Endodermal cell (in vitro differentiated cells): ENCODE results near the gene EVA1B. TPM values are rescaled to one million over a fixed set of nuclear protein-coding genes. Genes with fewer than 3 reads are reported as not detected.

Experiments
- DNase-seq: peaks from one replicate; pipeline ENCODE4 v3.0.0-alpha.2; 2017
- H3K27ac ChIP-seq: 2 replicates; pipeline ENCODE4 v1.5.1; 2013; ENCODE audit warnings: mild to moderate bottlenecking, low read depth, low read length, moderate library complexity
- H3K27me3 ChIP-seq: 2 replicates; pipeline ENCODE4 v1.6.1; 2013; ENCODE audit warnings: mild to moderate bottlenecking, low read length, moderate library complexity; ENCODE audit not compliant: insufficient read depth, control insufficient read depth, poor library complexity, severe bottlenecking
- H3K36me3 ChIP-seq: 2 replicates; pipeline ENCODE4 v1.7.0; 2013; ENCODE audit warnings: mild to moderate bottlenecking, low read length, moderate library complexity; ENCODE audit not compliant: control insufficient read depth, insufficient read depth
- H3K4me1 ChIP-seq: one replicate; pipeline ENCODE4 v1.7.0; 2013; ENCODE audit warnings: low read length; ENCODE audit not compliant: control insufficient read depth, insufficient read depth
- H3K4me3 ChIP-seq: 2 replicates; pipeline ENCODE4 v1.5.1; 2013; ENCODE audit warnings: mild to moderate bottlenecking, low read length, moderate library complexity
- H3K9ac ChIP-seq: 2 replicates; pipeline ENCODE4 v1.6.1; 2013; ENCODE audit warnings: mild to moderate bottlenecking, low read length, moderate library complexity; ENCODE audit not compliant: poor library complexity, severe bottlenecking; ENCODE audit errors: extremely low read depth
- H3K9me3 ChIP-seq: 2 replicates; pipeline ENCODE4 v1.6.1; 2013; ENCODE audit warnings: mild to moderate bottlenecking, low read length, moderate library complexity; ENCODE audit not compliant: control insufficient read depth
- H3K27ac Mint-ChIP-seq: 2 replicates; pipeline ENCODE4 v1.8.0; 2020; ENCODE audit warnings: mixed read lengths
- H3K27me3 Mint-ChIP-seq: 2 replicates; pipeline ENCODE4 v1.8.0; 2021; ENCODE audit warnings: mild to moderate bottlenecking, mixed read lengths; ENCODE audit not compliant: insufficient read depth
- H3K36me3 Mint-ChIP-seq: 2 replicates; pipeline ENCODE4 v1.8.0; 2020; ENCODE audit warnings: low read depth, mixed read lengths
- H3K4me1 Mint-ChIP-seq: 2 replicates; pipeline ENCODE4 v1.8.0; 2020; ENCODE audit warnings: mixed read lengths
- H3K4me3 Mint-ChIP-seq: 2 replicates; pipeline ENCODE4 v1.8.0; 2020; ENCODE audit warnings: mild to moderate bottlenecking, moderate library complexity, mixed read lengths
- H3K9me3 Mint-ChIP-seq: 2 replicates; pipeline ENCODE4 v1.8.0; 2020; ENCODE audit warnings: mild to moderate bottlenecking, mixed read lengths
- WGBS, 2 experiments: methylation state at CpG; one replicate each; pipeline versions ENCODE4 v1.1.5 to v1.1.7; 2013; ENCODE audit warnings: missing lambda C conversion rate in 2 of 2, mixed read lengths in 1 of 2; ENCODE audit not compliant: insufficient coverage in 1 of 2, insufficient read length in 1 of 2; 5-methylcytosine and 5-hydroxymethylcytosine counted together
- total RNA-seq, 2 donors: library from RNA; stranded (reverse); fragmentation: NEBNext Ultra II Directional in 1 of 2; extraction: Animal tissue kit (Norgen Biotek cat#: 25700) in 1 of 2; gene quantifications; 2 replicates in 1 of 2; 3 replicates in 1 of 2; pipeline ENCODE4 v1.2.1, GENCODE V29; 2021
- TF ChIP-seq, protein P1 (sequence below): fragments of 200-600 bp; sonication (generic); conservative IDR thresholded peaks from 2 replicates; pipeline ENCODE4 v1.5.0; 2021; ENCODE audit warnings: antibody characterized with exemption, mild to moderate bottlenecking

The EVA1B gene
- total RNA-seq, 2 donors from 2014 or later: 14.1 to 16.3 TPM

DNA sequence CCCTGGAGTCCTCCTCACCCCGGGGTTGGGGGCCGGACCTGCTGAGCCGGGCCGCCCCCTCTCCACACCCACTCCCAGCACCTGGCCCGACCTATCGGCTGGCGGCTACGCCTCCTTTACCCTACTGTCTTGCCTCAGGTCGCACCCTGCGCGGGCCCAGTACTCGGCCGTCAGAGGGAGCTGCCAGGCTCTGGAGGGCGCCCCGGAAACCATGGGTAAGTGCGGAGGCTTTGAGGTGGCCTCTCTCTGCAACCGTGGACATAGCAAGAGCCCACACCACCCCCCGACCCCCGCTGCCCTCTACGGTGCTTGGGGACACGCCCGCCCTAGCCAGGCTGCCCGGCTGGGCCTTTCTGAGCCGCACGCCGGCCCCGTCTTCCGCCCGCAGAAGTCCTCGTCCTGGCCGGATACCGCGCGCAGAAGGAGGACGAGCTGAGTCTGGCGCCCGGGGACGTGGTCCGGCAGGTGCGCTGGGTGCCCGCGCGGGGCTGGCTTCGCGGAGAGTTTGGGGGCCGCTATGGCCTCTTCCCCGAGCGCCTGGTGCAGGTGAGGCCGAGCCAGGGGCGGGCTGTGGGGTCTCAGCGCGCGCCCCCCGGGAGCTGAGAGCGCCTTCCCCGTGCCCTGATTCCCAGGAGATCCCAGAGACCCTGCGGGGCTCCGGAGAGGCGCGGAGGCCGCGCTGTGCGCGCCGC lies 17.1 kb downstream of the EVA1B start, which contains the start of gene SH3D21:
Gene SH3D21 (plus strand): TSS at position 159 of the 692 bp plus-strand sequence. CDS start 53 bp downstream, at position 212.
- Mint-ChIP-seq H3K4me3 (peak within 1 kb of the TSS; percentile 71), H3K27me3 (peaks cover 2% of the 10 kb centered on the region), H3K36me3 (peaks cover 50% of the 10 kb centered on the region), H3K4me1 (peaks cover 16% of the 10 kb centered on the region), H3K9me3 (no peaks in the 10 kb centered on the region), H3K27ac (peak within 1 kb of the TSS; percentile 87)
- no peaks in the 10 kb centered on the region for H3K27me3 ChIP-seq
- peaks cover 19% of the 10 kb centered on the region for H3K4me1 ChIP-seq
- no peak within 1 kb of the TSS for H3K27ac ChIP-seq
- H3K9ac ChIP-seq: peak within 1 kb of the TSS; percentile 41
- peak; percentile 93 for DNase-seq
- peak within 1 kb of the TSS; percentile 89 for H3K4me3 ChIP-seq
- TF ChIP-seq, protein P1, sequence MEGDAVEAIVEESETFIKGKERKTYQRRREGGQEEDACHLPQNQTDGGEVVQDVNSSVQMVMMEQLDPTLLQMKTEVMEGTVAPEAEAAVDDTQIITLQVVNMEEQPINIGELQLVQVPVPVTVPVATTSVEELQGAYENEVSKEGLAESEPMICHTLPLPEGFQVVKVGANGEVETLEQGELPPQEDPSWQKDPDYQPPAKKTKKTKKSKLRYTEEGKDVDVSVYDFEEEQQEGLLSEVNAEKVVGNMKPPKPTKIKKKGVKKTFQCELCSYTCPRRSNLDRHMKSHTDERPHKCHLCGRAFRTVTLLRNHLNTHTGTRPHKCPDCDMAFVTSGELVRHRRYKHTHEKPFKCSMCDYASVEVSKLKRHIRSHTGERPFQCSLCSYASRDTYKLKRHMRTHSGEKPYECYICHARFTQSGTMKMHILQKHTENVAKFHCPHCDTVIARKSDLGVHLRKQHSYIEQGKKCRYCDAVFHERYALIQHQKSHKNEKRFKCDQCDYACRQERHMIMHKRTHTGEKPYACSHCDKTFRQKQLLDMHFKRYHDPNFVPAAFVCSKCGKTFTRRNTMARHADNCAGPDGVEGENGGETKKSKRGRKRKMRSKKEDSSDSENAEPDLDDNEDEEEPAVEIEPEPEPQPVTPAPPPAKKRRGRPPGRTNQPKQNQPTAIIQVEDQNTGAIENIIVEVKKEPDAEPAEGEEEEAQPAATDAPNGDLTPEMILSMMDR: peak; percentile 42
- peaks cover 39% of the 10 kb centered on the region for H3K36me3 ChIP-seq
- no peaks in the 10 kb centered on the region for H3K9me3 ChIP-seq
- 0 to 2% methylated on average over 14 to 65 of the region's 65 CpGs for WGBS, 2 experiments

DNA sequence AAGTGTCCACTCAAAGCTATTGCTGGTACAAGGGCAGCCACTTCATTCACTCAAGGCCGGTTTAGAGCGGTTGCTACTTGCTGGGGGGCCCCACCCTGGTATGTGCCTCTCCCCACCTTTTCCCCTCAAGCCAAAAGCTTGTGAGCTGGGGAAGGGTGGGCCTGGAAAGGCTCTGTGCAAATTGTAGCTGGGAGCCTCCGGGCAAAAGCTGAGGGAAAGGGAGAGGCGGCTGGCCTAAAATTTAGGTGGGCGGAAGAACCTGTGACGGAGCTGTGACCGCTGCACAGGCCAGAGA lies 17.6 kb downstream of the EVA1B start:
- Histone ChIP-seq H3K4me1 (peaks cover 22% of the 10 kb centered on the region), H3K9ac (no peak overlapping the region), H3K9me3 (no peaks in the 10 kb centered on the region), H3K36me3 (peaks cover 44% of the 10 kb centered on the region), H3K27ac (no peak overlapping the region), H3K27me3 (no peaks in the 10 kb centered on the region), H3K4me3 (peak overlapping the region; percentile 89)
- peak overlapping the region; percentile 71 for H3K4me3 Mint-ChIP-seq
- H3K36me3 Mint-ChIP-seq: peaks cover 55% of the 10 kb centered on the region
- TF ChIP-seq, protein P1: no peak
- no peaks in the 10 kb centered on the region for H3K9me3 Mint-ChIP-seq
- H3K27ac Mint-ChIP-seq: peak overlapping the region; percentile 77
- peaks cover 21% of the 10 kb centered on the region for H3K4me1 Mint-ChIP-seq
- H3K27me3 Mint-ChIP-seq: peaks cover 2% of the 10 kb centered on the region
- WGBS, 2 experiments: 40 to 44% methylated on average over 2 to 7 of the region's 7 CpGs
- DNase-seq: no peak

DNA sequence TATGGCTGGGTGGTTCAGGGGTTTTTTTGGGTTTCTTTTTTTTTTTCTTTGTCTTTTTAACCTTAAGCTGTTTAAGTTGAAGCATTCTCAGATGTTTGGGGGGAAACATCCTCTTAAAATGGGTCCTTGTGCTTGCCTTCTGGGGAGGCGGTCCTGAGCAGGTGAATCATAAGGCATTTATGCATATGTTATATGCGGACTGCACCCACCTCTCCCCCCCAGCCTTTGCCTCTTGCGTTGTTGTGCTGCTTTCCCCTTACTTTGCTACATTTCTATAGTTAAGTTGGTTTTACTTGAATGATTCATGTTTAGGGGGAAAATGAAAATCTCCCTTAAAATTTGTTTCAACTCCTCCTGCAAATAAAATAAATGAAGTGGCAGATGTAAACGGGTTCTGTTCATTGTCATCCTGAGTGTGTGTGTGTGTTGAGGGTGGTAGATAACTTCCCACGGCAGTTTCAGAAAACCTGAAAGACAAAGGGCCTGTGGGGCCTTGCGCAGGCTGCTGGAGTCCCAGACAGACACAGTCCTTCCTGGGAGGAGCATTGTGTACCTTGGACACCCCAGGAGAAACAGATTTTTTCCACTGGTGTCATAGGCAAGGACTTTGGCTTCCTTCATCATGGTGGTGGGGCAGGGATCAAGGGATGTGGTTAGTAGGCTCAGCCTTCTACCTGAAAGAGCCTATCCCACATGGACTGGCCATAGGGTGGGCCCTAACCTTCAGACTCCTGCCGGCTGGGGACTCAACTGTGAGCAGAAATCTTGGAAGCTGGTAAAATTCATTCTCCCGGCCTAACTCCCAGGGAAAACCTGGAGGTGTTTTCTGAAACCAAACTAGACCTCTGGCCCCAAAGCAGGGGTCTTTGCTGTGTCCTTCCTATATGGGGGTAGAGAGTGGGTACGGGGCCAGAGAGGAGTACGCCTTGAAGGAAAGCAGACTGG lies 18.2 kb downstream of the EVA1B start:
- no peak overlapping the region for H3K27ac ChIP-seq
- no peak overlapping the region for H3K4me3 ChIP-seq
- H3K36me3 ChIP-seq: peaks cover 51% of the 10 kb centered on the region
- H3K27me3 ChIP-seq: no peaks in the 10 kb centered on the region
- TF ChIP-seq, protein P1: no peak
- peaks cover 21% of the 10 kb centered on the region for H3K4me1 Mint-ChIP-seq
- no peak overlapping the region for H3K9ac ChIP-seq
- 95 to 96% methylated on average over 5 to 9 of the region's 10 CpGs for WGBS, 2 experiments
- H3K9me3 ChIP-seq: no peaks in the 10 kb centered on the region
- no peaks in the 10 kb centered on the region for H3K9me3 Mint-ChIP-seq
- DNase-seq: peak; percentile 58
- H3K4me3 Mint-ChIP-seq: peak overlapping the region; percentile 71
- peaks cover 2% of the 10 kb centered on the region for H3K27me3 Mint-ChIP-seq
- peaks cover 57% of the 10 kb centered on the region for H3K36me3 Mint-ChIP-seq
- peak overlapping the region; percentile 77 for H3K27ac Mint-ChIP-seq
- peaks cover 26% of the 10 kb centered on the region for H3K4me1 ChIP-seq
